H9 (cell line): ENCODE results near the gene FAM221B. TPM values are rescaled to one million over a fixed set of nuclear protein-coding genes. Genes with fewer than 3 reads are reported as not detected.

ENCODE experiments used
- DNase-seq: peaks from one replicate; pipeline ENCODE4 v3.0.0-alpha.2; 2017
- H2AFZ ChIP-seq: one replicate; pipeline ENCODE4 v1.6.1; 2013; ENCODE audit warnings: mild to moderate bottlenecking, low read length, control low read depth, moderate library complexity
- H2AK5ac ChIP-seq: 2 replicates; pipeline ENCODE4 v1.6.1; 2013; ENCODE audit warnings: low read length, control low read depth, mixed read lengths; ENCODE audit not compliant: insufficient read length
- H2BK120ac ChIP-seq: one replicate; pipeline ENCODE4 v1.6.1; 2013; ENCODE audit warnings: low read depth, mild to moderate bottlenecking, low read length, control low read depth, inconsistent platforms; ENCODE audit not compliant: poor library complexity, severe bottlenecking
- H2BK12ac ChIP-seq: 2 replicates; pipeline ENCODE4 v1.6.1; 2013; ENCODE audit warnings: low read length, control low read depth, mixed read lengths, low read depth; ENCODE audit not compliant: insufficient read length
- H2BK15ac ChIP-seq: 2 replicates; pipeline ENCODE4 v1.6.1; 2013; ENCODE audit warnings: low read depth, low read length, control low read depth
- H2BK20ac ChIP-seq: one replicate; pipeline ENCODE4 v1.6.1; 2013; ENCODE audit warnings: low read depth, mild to moderate bottlenecking, low read length, control low read depth, inconsistent platforms; ENCODE audit not compliant: poor library complexity, severe bottlenecking
- H2BK5ac ChIP-seq: 2 replicates; pipeline ENCODE4 v1.6.1; 2013; ENCODE audit warnings: low read length, control low read depth, mixed read lengths; ENCODE audit not compliant: insufficient read length
- H3K14ac ChIP-seq: 2 replicates; pipeline ENCODE4 v1.6.1; 2013; ENCODE audit warnings: low read length, control low read depth; ENCODE audit not compliant: insufficient read depth
- H3K18ac ChIP-seq: 2 replicates; pipeline ENCODE4 v1.6.1; 2013; ENCODE audit warnings: low read depth, mild to moderate bottlenecking, mixed read lengths, low read length, control low read depth; ENCODE audit not compliant: insufficient read length
- H3K23ac ChIP-seq: 2 replicates; pipeline ENCODE4 v1.6.1; 2013; ENCODE audit warnings: low read length, control low read depth, mixed read lengths, low read depth; ENCODE audit not compliant: insufficient read length
- H3K23me2 ChIP-seq: 2 replicates; pipeline ENCODE4 v1.6.1; 2013; ENCODE audit warnings: low read depth, mild to moderate bottlenecking, mixed read lengths, low read length, control low read depth; ENCODE audit not compliant: insufficient read length, poor library complexity, severe bottlenecking
- H3K27ac ChIP-seq: 2 replicates; pipeline ENCODE4 v1.5.1; 2013; ENCODE audit warnings: low read length, control low read depth, mixed read lengths, low read depth; ENCODE audit not compliant: insufficient read length
- H3K27me3 ChIP-seq: 2 replicates; pipeline ENCODE4 v1.6.1; 2013; ENCODE audit warnings: low read length, control low read depth, inconsistent platforms; ENCODE audit not compliant: insufficient read depth
- H3K4ac ChIP-seq: 2 replicates; pipeline ENCODE4 v1.6.1; 2013; ENCODE audit warnings: low read depth, mild to moderate bottlenecking, control low read depth, inconsistent platforms, low read length, moderate library complexity
- H3K4me1 ChIP-seq: 2 replicates; pipeline ENCODE4 v1.6.1; 2013; ENCODE audit warnings: low read length, control low read depth, inconsistent platforms; ENCODE audit not compliant: insufficient read depth
- H3K4me2 ChIP-seq: 2 replicates; pipeline ENCODE4 v1.6.1; 2013; ENCODE audit warnings: low read length, control low read depth, mixed read lengths; ENCODE audit not compliant: insufficient read length, insufficient read depth
- H3K56ac ChIP-seq: 2 replicates; pipeline ENCODE4 v1.6.1; 2013; ENCODE audit warnings: low read depth, mild to moderate bottlenecking, mixed read lengths, low read length, control low read depth; ENCODE audit not compliant: insufficient read length
- H3K79me1 ChIP-seq: 2 replicates; pipeline ENCODE4 v1.6.1; 2013; ENCODE audit warnings: low read depth, mild to moderate bottlenecking, moderate library complexity, low read length, control low read depth, inconsistent platforms; ENCODE audit not compliant: insufficient read depth, poor library complexity, severe bottlenecking
- H3K79me2 ChIP-seq: 2 replicates; pipeline ENCODE4 v1.6.1; 2013; ENCODE audit warnings: low read length, control low read depth, inconsistent platforms; ENCODE audit not compliant: insufficient read depth
- H3K9ac ChIP-seq: 2 replicates; pipeline ENCODE4 v1.6.1; 2013; ENCODE audit warnings: low read length, control low read depth, mixed read lengths; ENCODE audit not compliant: insufficient read length; ENCODE audit errors: extremely low read depth
- H3K9me3 ChIP-seq: one replicate; pipeline ENCODE4 v1.6.1; 2013; ENCODE audit warnings: low read depth, low read length, inconsistent platforms; ENCODE audit not compliant: control insufficient read depth
- H3T11ph ChIP-seq: one replicate; pipeline ENCODE4 v1.6.1; 2013; ENCODE audit warnings: mild to moderate bottlenecking, low read length, control low read depth, inconsistent platforms
- H4K20me1 ChIP-seq: one replicate; pipeline ENCODE4 v1.6.1; 2013; ENCODE audit not compliant: control insufficient read depth, insufficient read length, insufficient read depth
- H4K5ac ChIP-seq: 2 replicates; pipeline ENCODE4 v1.6.1; 2013; ENCODE audit warnings: low read depth, mild to moderate bottlenecking, mixed read lengths, low read length, control low read depth; ENCODE audit not compliant: insufficient read length
- H4K8ac ChIP-seq: replicated peaks from 2 replicates; pipeline ENCODE4 v1.6.1; 2013; ENCODE audit warnings: low read length, control low read depth, mixed read lengths, low read depth; ENCODE audit not compliant: insufficient read length
- H4K91ac ChIP-seq: 2 replicates; pipeline ENCODE4 v1.6.1; 2013; ENCODE audit warnings: low read depth, mild to moderate bottlenecking, moderate library complexity, mixed read lengths, low read length, control low read depth; ENCODE audit not compliant: insufficient read length
- H3K27ac Mint-ChIP-seq, 3 experiments: 2 replicates in 2 of 3; 3 replicates in 1 of 3; pipeline ENCODE4 v1.8.0; 2020 to 2021; ENCODE audit warnings: mixed read lengths in 3 of 3, mild to moderate bottlenecking in 1 of 3, moderate library complexity in 1 of 3
- H3K27me3 Mint-ChIP-seq: 2 replicates; pipeline ENCODE4 v1.8.0; 2021; ENCODE audit warnings: low read depth, mild to moderate bottlenecking, moderate library complexity, mixed read lengths
- H3K36me3 Mint-ChIP-seq, 3 experiments: 2 replicates in 2 of 3; 3 replicates in 1 of 3; pipeline ENCODE4 v1.8.0; 2020 to 2021; ENCODE audit warnings: low read depth in 3 of 3, mixed read lengths in 3 of 3; ENCODE audit not compliant: insufficient read depth in 1 of 3
- H3K4me1 Mint-ChIP-seq, 2 experiments: 2 replicates each; pipeline ENCODE4 v1.8.0; 2020; ENCODE audit warnings: mixed read lengths in 2 of 2
- H3K4me3 Mint-ChIP-seq, 2 experiments: 2 replicates in 1 of 2; 3 replicates in 1 of 2; pipeline ENCODE4 v1.8.0; 2020 to 2021; ENCODE audit warnings: mild to moderate bottlenecking in 2 of 2, mixed read lengths in 2 of 2, moderate library complexity in 1 of 2
- H3K9me3 Mint-ChIP-seq, 2 experiments: 2 replicates in 1 of 2; 3 replicates in 1 of 2; pipeline ENCODE4 v1.8.0; 2020; ENCODE audit warnings: mild to moderate bottlenecking in 2 of 2, mixed read lengths in 2 of 2, moderate library complexity in 1 of 2
- CTCF ChIP-seq: fragments of 200-600 bp; sonication (generic); conservative IDR thresholded peaks from 3 replicates; pipeline ENCODE4 v1.8.0; 2021; ENCODE audit warnings: antibody characterized with exemption, mild to moderate bottlenecking
- WGBS: extraction: QIAGEN DNeasy Blood & Tissue Kit; methylation state at CpG from one replicate; pipeline ENCODE4 v1.1.7; 2013; ENCODE audit warnings: missing lambda C conversion rate, low lambda C conversion rate, mixed read lengths; ENCODE audit not compliant: insufficient read length; ENCODE audit errors: extremely low coverage; 5-methylcytosine and 5-hydroxymethylcytosine counted together
- total RNA-seq: library from RNA; stranded (reverse); gene quantifications from 2 replicates; pipeline ENCODE4 v1.2.1, GENCODE V29; 2021

The FAM221B gene
- total RNA-seq, 1 experiment from 2014 or later: not detected

- Histone ChIP-seq H2BK15ac (no peak overlapping the region), H2BK20ac (no peak overlapping the region), H3K4ac (no peak overlapping the region), H4K5ac (no peak overlapping the region), H2BK120ac (no peak overlapping the region), H3K27ac (no peak overlapping the region), H3K9ac (no peak overlapping the region), H3K18ac (no peak overlapping the region), H3K27me3 (no peaks in the 10 kb centered on the region), H3T11ph (no peak overlapping the region), H2BK5ac (no peak overlapping the region), H3K23me2 (no peaks in the 10 kb centered on the region), H3K79me1 (no peaks in the 10 kb centered on the region), H4K8ac (no peak overlapping the region), H3K4me2 (no peak overlapping the region), H4K91ac (no peak overlapping the region), H2AFZ (no peak overlapping the region), H3K56ac (no peak overlapping the region), H3K14ac (no peak overlapping the region), H3K79me2 (no peaks in the 10 kb centered on the region), H3K23ac (no peak overlapping the region), H3K4me1 (peaks cover 8% of the 10 kb centered on the region; the same call in 1 of the 2 replicates), H4K20me1 (no peaks in the 10 kb centered on the region), H3K9me3 (no peaks in the 10 kb centered on the region), H2AK5ac (no peak overlapping the region), H2BK12ac (no peak overlapping the region)
- TF ChIP-seq CTCF: no peak
- no peaks in the 10 kb centered on the region; a peak in 3 of 7 replicates for H3K36me3 Mint-ChIP-seq
- H3K27ac Mint-ChIP-seq: no peak overlapping the region; a peak in 1 of 7 replicates
- WGBS: no CpG with 5 or more reads among the region's 5 CpGs
- peaks cover 20% of the 10 kb centered on the region for H3K27me3 Mint-ChIP-seq
- H3K9me3 Mint-ChIP-seq: no peaks in the 10 kb centered on the region
- H3K4me1 Mint-ChIP-seq: peaks cover 16 to 27% of the 10 kb centered on the region in 2 experiments
- no peak for DNase-seq
- H3K4me3 Mint-ChIP-seq: no peak overlapping the region
These were observed 11.4 kb upstream of the FAM221B start for GRCh38 chr9:35839926-35840325.
